Activated CD8-positive, alpha-beta T cell treated with anti-CD3 and anti-CD28 coated beads, Interleukin-2, amount 10 ng/mL, durations not matched to agents 7 days and 5 days (primary cell): ENCODE measurements around the gene ERI3. TPM values are rescaled to one million over a fixed set of nuclear protein-coding genes. Genes with fewer than 3 reads are reported as not detected.

Experiments used
- ATAC-seq: fragments of 150-1000 bp; cut with Tn5 transposase; one replicate; pipeline ENCODE4 v1.10.0; 2021; ENCODE audit warnings: moderate library complexity
- CTCF ChIA-PET: fragments of 350-600 bp; sonication (Branson Sonifier 250); formaldehyde crosslinking; loops from one replicate; lab custom pipeline; 2021; ENCODE audit warnings: antibody characterized with exemption; lab: Charles Lee
- POLR2A ChIA-PET: fragments of 350-600 bp; sonication (Branson Sonifier 250); formaldehyde crosslinking; loops from one replicate; lab custom pipeline; 2021; ENCODE audit warnings: antibody characterized with exemption; lab: Charles Lee
- DNase-seq: peaks from one replicate; pipeline ENCODE4 v3.0.0-alpha.2; 2020
- H3K27ac Mint-ChIP-seq: one replicate; pipeline ENCODE4 v1.8.0; 2021; ENCODE audit warnings: mild to moderate bottlenecking, mixed read lengths
- H3K27me3 Mint-ChIP-seq: one replicate; pipeline ENCODE4 v1.8.0; 2021; ENCODE audit warnings: low read depth, mixed read lengths
- H3K36me3 Mint-ChIP-seq: one replicate; pipeline ENCODE4 v1.8.0; 2021; ENCODE audit warnings: low read depth, mixed read lengths
- H3K4me1 Mint-ChIP-seq: one replicate; pipeline ENCODE4 v1.8.0; 2021; ENCODE audit warnings: low read depth, mixed read lengths
- H3K4me3 Mint-ChIP-seq: one replicate; pipeline ENCODE4 v1.8.0; 2021; ENCODE audit warnings: mild to moderate bottlenecking, mixed read lengths
- H3K9me3 Mint-ChIP-seq: one replicate; pipeline ENCODE4 v1.8.0; 2022; ENCODE audit warnings: mixed read lengths; ENCODE audit not compliant: insufficient read depth
- total RNA-seq, 2 experiments: library from RNA; stranded (reverse); gene quantifications; one replicate each; pipeline ENCODE4 v1.2.3, GENCODE V29; 2021

ERI3 gene
- total RNA-seq, 2 experiments from 2014 or later: 33.1 to 33.2 TPM

DNA sequence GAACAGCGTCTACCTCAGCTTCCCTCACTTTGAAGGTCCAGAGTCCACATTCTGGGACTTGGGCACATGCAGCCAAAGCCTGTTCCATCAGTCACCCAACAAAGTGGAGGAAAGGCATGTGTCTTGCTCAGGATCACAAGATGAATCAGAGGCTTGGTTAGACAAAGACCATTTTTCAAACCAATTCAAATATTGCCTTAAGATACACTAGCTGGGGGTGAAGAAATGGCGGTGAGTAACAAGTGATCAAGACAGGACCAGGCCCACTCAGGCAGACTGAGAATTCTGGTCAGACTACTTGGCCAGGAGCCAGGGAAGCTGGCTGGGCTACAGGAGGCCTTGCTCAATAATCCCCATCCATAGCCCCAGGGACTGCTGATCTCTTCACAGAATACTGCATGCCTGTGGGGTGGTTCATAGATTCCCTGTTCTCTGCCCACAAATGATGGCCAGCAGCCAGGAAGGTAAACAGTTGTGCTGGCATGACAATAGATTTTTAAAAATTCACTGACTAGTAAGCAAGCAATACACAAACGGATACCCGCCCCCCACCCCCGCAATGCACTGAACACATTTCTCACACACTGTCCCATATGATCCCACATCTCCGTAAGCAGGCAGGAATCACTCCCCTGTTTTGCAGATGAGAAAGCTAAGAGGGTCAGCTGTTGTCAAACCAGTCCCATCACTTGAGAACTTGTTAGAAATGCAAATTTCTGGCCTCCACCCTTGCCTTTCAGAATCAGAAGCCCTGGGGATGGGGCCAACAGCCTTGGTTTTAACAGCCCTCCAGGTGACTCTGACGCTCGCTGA lies 27.2 kb downstream of the ERI3 start:
- Mint-ChIP-seq H3K36me3 (no peaks in the 10 kb centered on the region), H3K4me3 (no peak overlapping the region), H3K9me3 (no peaks in the 10 kb centered on the region), H3K27ac (no peak overlapping the region), H3K27me3 (no peaks in the 10 kb centered on the region), H3K4me1 (no peaks in the 10 kb centered on the region)
- DNase-seq (no peak), ATAC-seq (no peak)
- ChIA-PET CTCF (interaction anchor here (1.9 kb wide), 1 partner anchor 10 kb away, joined by 6 read pairs; no protein-coding TSS in a partner anchor), POLR2A (no interaction called here)

DNA sequence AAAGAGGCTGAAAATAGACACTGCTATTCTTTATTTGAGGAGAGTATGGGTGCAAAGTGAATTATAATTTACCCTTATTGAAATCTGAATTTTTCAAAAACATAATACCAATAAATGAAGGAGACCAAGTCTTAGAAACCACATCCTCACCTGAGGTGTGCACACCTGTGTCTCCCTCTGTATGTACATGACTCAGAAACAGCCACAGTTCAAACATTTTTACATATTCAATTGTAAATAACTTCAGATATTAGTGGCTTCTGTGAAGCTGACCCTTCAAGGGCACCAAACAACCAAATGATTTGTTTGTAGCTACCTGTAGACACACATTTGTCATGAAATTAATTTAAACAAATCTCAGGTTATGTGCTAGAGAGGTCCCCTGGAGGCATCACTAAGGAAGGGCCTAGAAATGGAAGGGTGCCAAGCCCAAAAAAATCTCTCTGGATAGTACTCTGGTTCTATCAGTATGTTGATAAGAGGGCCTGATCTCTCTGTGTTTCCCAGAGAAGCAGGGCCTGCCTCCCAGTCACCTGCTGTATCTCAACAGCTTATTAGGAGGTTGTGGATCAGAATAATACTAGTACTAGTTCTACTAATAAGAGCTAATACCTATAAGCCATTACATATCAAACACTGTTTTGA lies 28.1 kb downstream of the ERI3 start:
- CTCF ChIA-PET: interaction anchor here (1.1 to 1.9 kb wide), 2 partner anchors 9 to 13 kb away, joined by 4 to 6 read pairs; no protein-coding TSS in a partner anchor
- H3K36me3 Mint-ChIP-seq: no peaks in the 10 kb centered on the region
- no peak overlapping the region for H3K4me3 Mint-ChIP-seq
- H3K27me3 Mint-ChIP-seq: no peaks in the 10 kb centered on the region
- DNase-seq (no peak), ATAC-seq (no peak)
- H3K27ac Mint-ChIP-seq: no peak overlapping the region
- no peaks in the 10 kb centered on the region for H3K9me3 Mint-ChIP-seq
- POLR2A ChIA-PET: no interaction called here
- H3K4me1 Mint-ChIP-seq: no peaks in the 10 kb centered on the region

DNA sequence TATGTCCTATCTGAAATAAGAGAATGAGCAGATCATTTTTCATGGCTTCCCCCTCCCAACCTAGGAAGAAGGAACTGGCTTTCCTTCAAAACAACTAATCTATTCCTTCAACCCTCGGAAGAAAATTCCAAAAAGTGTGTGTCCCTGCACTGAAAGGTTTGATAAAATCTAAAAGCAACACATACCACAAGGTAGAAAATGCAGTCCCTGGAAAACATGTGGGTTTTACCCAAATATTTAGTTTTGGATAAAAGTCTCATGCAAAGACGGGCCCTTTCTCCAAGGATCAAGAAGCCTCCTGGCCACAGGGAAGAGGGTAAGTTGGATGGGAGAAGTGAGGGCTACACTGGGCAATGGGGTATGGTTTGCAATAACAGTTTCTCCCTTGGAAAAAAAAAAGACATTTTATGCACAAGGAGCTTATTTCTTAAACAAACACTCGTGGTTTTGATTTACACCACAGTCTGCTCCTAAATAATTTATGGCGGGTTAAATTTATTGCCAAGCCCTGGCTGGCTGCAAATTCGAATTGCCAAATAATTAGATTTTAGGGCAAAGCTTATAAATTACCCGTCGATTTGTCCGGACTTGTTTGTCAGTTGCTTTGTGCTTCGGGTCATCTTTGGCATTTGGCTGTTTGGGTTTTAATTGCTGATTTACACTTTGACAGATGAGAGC lies 28.9 kb downstream of the ERI3 start:
- Mint-ChIP-seq H3K36me3 (no peaks in the 10 kb centered on the region), H3K27ac (no peak overlapping the region), H3K27me3 (no peaks in the 10 kb centered on the region), H3K4me1 (no peaks in the 10 kb centered on the region), H3K4me3 (no peak overlapping the region), H3K9me3 (no peaks in the 10 kb centered on the region)
- no peak for ATAC-seq
- ChIA-PET POLR2A (no interaction called here), CTCF (interaction anchor here (1.1 to 1.9 kb wide), 2 partner anchors 9 to 12 kb away, joined by 4 to 6 read pairs; no protein-coding TSS in a partner anchor)
- DNase-seq: no peak

DNA sequence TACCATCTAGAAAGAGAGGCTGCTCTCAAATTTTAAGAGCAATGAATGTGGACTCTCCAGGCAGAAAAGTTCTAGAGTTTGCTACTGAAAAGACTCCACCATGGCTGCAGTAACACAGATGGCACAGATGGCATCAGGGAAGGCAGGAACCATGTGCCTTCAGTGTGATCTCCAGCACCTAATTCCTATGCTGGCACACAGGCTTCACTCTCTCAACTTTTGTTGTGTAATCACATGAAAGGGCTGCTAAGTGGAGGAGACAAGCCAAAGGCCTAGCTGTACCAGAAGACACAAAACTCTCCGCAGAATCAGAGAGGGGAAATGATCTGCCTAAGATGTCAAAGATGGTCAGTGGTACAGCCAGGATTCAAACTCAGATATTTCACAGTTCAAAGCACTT lies 31.1 kb downstream of the ERI3 start:
- Mint-ChIP-seq H3K9me3 (no peaks in the 10 kb centered on the region), H3K36me3 (peaks cover 1% of the 10 kb centered on the region), H3K4me3 (no peak overlapping the region), H3K4me1 (no peaks in the 10 kb centered on the region), H3K27me3 (no peaks in the 10 kb centered on the region), H3K27ac (no peak overlapping the region)
- DNase-seq (no peak), ATAC-seq (no peak)
- ChIA-PET CTCF (no interaction called here), POLR2A (interaction anchor here (0.7 kb wide), 1 partner anchor 18 kb away, joined by 3 read pairs; no protein-coding TSS in a partner anchor)

DNA sequence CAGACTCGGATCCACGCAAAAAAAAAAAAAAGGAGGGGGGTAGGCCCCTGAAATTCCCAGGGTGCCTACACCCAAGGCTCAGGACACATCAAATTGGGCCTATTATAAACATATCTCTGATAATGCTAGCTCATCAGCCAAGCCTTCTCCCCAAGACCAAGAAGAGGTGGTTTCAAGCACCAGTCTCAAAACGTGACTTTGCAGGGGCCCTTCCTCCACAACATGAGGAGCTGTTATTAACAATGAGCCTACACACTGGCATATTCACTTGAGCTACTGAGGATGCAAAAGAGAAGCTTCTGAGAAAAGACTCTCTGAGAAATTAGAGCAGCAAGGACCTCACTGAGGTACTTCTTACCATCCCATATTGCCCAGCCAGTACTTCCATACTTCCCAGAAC lies 32.7 kb downstream of the ERI3 start:
- DNase-seq (no peak), ATAC-seq (no peak)
- H3K36me3 Mint-ChIP-seq: peaks cover 10% of the 10 kb centered on the region
- H3K4me3 Mint-ChIP-seq: no peak overlapping the region
- H3K27me3 Mint-ChIP-seq: no peaks in the 10 kb centered on the region
- ChIA-PET CTCF (interaction anchor here (1.6 to 3.3 kb wide), 2 partner anchors 16 to 105 kb away, joined by 5 to 18 read pairs; no protein-coding TSS in a partner anchor), POLR2A (interaction anchor here (1.5 kb wide), 1 partner anchor 110 kb away, joined by 5 read pairs; no protein-coding TSS in a partner anchor)
- no peak overlapping the region for H3K27ac Mint-ChIP-seq
- no peaks in the 10 kb centered on the region for H3K4me1 Mint-ChIP-seq
- H3K9me3 Mint-ChIP-seq: no peaks in the 10 kb centered on the region

DNA sequence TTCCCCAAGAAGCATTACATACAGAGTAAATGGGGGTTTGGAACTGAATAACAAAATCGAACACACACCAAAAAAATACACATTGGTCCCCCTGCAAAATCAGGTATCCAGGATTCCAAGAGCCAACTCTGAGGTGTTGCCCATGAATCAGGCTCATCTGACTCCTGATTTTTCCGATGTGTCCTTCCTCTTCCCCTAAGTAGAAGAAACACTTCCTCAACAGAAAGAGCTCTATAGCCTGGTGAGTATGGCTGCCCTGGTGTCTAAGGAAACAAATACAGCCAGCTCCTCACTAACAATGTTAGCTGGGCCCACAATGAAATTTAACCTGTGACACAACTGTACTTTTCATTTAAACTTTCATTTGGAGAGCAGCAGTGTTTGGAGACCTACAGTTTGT lies 33.6 kb downstream of the ERI3 start:
- CTCF ChIA-PET: interaction anchor here (0.6 to 3.3 kb wide), 4 partner anchors 15 to 240 kb away, joined by 4 to 18 read pairs (median 4); no protein-coding TSS in a partner anchor
- no peak overlapping the region for H3K4me3 Mint-ChIP-seq
- peaks cover 10% of the 10 kb centered on the region for H3K36me3 Mint-ChIP-seq
- POLR2A ChIA-PET: interaction anchor here (1.5 kb wide), 1 partner anchor 109 kb away, joined by 5 read pairs; no protein-coding TSS in a partner anchor
- no peaks in the 10 kb centered on the region for H3K9me3 Mint-ChIP-seq
- H3K27ac Mint-ChIP-seq: no peak overlapping the region
- H3K4me1 Mint-ChIP-seq: peaks cover 2% of the 10 kb centered on the region
- ATAC-seq (no peak), DNase-seq (no peak)
- no peaks in the 10 kb centered on the region for H3K27me3 Mint-ChIP-seq

DNA sequence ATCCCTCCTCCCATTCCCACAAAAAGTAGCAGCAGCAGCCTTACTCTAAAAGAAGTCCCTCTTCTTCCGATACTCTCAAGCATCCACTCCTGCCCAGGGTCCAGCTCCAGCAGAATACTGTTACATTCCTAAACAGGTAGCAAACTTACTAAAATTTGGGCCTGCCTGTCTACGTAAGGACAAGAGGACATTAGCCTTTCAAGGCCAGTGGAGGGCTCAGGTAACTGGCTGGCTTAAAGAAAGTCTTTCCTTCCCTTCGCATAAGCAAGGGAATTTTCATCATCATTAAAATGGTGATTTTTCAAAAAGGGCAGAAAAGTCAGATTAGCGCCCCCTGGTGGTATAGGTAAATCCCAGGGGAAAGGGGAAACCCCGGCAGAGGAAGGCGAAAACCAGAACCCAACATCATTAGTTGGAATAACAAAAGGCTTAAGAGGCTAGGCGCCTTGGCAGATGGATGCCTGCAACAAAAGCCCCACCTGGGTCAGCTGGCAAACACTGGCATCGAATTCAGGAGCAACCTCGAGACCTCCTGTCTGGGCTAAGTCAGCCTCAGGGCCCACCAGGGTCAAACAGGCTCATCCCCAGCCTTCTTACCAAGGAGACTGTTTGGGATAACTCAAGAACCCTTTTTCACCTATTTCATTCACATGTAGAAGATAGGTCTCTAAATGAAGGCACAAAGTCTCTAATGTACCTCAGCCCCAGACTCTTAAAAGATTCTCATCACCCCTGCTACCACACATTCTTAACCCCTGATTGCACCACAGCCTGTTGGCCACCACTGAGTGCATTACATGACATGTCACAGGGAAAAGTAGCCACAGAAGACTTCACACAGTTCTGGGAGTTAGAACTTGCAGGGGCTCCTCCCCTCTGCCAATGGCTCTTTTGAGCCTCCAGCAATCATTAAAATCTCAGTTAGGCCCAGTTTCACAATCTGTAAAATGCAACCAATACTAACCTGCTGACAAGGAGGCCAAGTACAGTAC lies 36.7 kb downstream of the ERI3 start:
- Mint-ChIP-seq H3K36me3 (peaks cover 10% of the 10 kb centered on the region), H3K27ac (no peak overlapping the region), H3K4me1 (peaks cover 3% of the 10 kb centered on the region), H3K27me3 (no peaks in the 10 kb centered on the region), H3K9me3 (no peaks in the 10 kb centered on the region), H3K4me3 (no peak overlapping the region)
- POLR2A ChIA-PET: interaction anchor here (0.7 to 0.8 kb wide), 2 partner anchors 12 to 51 kb away, joined by 3 read pairs; no protein-coding TSS in a partner anchor
- DNase-seq (peak; percentile 65), ATAC-seq (peak; percentile 42)
- CTCF ChIA-PET: interaction anchor here (0.7 to 2.1 kb wide), 21 partner anchors 8 to 334 kb away, joined by 3 to 12 read pairs (median 4); no protein-coding TSS in a partner anchor

DNA sequence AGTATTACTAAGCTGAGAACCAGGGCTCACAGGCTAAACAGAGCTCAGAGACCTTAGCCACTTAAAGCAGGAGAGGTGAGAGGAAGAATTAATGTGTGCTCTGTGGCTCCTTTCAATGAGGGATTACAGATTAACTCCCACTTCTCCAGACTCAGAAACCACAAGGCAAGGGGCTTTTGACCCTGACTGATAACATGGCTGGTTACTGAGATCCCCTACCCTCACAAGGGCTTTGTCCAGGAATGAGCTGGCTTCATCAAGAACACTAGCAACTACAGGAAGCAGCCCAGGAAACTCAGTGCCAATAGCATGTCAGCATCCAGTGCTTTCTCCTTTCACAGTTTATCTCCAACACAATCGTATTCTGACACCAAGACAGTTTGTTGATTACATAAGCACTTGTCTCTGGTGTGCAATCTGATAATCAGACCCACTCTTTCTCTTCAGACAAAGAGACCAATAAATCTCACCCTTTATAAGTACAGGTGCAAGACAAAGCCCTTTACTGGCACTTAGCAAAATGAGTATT lies 38.8 kb downstream of the ERI3 start:
- Mint-ChIP-seq H3K9me3 (no peaks in the 10 kb centered on the region), H3K4me1 (peaks cover 3% of the 10 kb centered on the region), H3K27ac (no peak overlapping the region), H3K4me3 (no peak overlapping the region), H3K27me3 (no peaks in the 10 kb centered on the region), H3K36me3 (peaks cover 10% of the 10 kb centered on the region)
- ATAC-seq (no peak), DNase-seq (no peak)
- ChIA-PET POLR2A (no interaction called here), CTCF (interaction anchor here (1.6 to 1.7 kb wide), 2 partner anchors 49 to 99 kb away, joined by 4 to 5 read pairs; no protein-coding TSS in a partner anchor)

DNA sequence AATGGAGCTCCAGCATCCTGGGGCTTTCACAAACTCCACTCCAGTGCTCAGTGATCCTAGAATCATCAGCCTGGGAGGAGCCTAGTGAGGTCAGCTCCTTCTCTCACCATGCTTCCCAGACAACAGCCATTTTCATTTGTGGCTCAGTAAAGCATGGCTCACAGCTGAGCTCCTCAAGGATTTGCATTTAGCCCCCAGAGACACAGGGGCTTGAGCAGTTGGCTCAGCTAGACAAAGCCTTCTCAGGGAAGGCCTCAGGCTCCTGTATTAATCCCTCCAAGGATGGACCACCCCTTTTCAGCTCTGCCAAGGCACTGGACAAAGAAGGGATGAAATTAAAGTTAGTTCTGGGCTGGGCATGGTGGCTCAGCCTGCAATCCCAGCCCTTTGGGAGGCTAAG lies 39.5 kb downstream of the ERI3 start:
- Mint-ChIP-seq H3K9me3 (no peaks in the 10 kb centered on the region), H3K36me3 (peaks cover 10% of the 10 kb centered on the region), H3K27ac (no peak overlapping the region), H3K27me3 (no peaks in the 10 kb centered on the region), H3K4me3 (no peak overlapping the region), H3K4me1 (peaks cover 7% of the 10 kb centered on the region)
- ChIA-PET POLR2A (no interaction called here), CTCF (interaction anchor here (0.7 to 1.7 kb wide), 4 partner anchors 10 to 279 kb away, joined by 3 to 7 read pairs (median 4); no protein-coding TSS in a partner anchor)
- no peak for ATAC-seq
- DNase-seq: no peak

DNA sequence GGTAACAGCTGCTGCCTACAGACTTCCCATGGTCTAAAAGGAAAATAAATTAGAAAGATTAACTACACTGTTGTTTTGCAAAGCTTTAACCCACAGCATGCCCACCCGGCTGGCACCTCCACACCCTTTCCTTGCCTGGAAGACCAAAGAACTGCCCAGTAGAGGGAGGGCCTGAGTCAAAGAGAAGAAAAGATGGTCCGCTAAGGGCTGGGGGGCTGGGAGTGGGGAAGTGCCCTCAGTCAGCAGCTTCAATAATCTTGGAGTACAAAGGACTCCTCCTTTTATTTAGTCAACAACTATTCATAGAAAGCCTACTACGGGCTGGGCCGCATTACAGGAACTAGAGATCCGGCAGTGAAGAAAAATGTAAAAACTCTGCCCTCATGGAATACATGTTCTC lies 40.6 kb downstream of the ERI3 start:
- CTCF ChIA-PET: interaction anchor here (0.9 to 2.4 kb wide), 3 partner anchors 8 to 97 kb away, joined by 4 to 12 read pairs (median 7); no protein-coding TSS in a partner anchor
- POLR2A ChIA-PET: interaction anchor here (0.5 kb wide), 1 partner anchor 93 kb away, joined by 3 read pairs; no protein-coding TSS in a partner anchor
- Mint-ChIP-seq H3K27me3 (no peaks in the 10 kb centered on the region), H3K4me1 (peaks cover 16% of the 10 kb centered on the region), H3K4me3 (no peak overlapping the region), H3K27ac (no peak overlapping the region), H3K9me3 (no peaks in the 10 kb centered on the region), H3K36me3 (peaks cover 10% of the 10 kb centered on the region)
- no peak for DNase-seq
- ATAC-seq: no peak
